GM12801 (cell line): ENCODE measurements around the gene CFH.

ENCODE experiments used
- TF ChIP-seq, protein P1 (sequence below): IDR thresholded peaks from one replicate; pipeline ENCODE4 v1.5.1; 2011; ENCODE audit warnings: control low read depth; ENCODE audit not compliant: insufficient read length; ENCODE audit errors: extremely low read depth

The CFH gene

DNA sequence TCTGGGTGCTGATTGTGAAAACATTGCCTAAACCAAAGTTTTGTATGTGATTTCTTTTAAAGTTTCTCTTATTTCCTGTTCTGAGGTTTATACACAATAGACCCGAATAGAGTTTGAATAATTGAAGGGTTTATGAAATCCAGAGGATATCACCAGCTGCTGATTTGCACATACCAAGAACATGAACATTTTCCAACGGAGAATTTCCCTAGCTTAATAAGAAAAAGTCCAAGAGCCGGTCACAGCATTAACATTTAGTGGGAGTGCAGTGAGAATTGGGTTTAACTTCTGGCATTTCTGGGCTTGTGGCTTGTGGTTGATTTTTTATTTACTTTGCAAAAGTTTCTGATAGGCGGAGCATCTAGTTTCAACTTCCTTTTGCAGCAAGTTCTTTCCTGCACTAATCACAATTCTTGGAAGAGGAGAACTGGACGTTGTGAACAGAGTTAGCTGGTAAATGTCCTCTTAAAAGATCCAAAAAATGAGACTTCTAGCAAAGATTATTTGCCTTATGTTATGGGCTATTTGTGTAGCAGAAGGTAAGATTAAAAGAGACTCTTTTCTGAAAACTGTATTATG lies at the start of gene CFH:
Gene CFH (plus strand): TSS at position 407 of the 579 bp plus-strand sequence. CDS start 75 bp downstream, at position 482.
- TF ChIP-seq, protein P1, sequence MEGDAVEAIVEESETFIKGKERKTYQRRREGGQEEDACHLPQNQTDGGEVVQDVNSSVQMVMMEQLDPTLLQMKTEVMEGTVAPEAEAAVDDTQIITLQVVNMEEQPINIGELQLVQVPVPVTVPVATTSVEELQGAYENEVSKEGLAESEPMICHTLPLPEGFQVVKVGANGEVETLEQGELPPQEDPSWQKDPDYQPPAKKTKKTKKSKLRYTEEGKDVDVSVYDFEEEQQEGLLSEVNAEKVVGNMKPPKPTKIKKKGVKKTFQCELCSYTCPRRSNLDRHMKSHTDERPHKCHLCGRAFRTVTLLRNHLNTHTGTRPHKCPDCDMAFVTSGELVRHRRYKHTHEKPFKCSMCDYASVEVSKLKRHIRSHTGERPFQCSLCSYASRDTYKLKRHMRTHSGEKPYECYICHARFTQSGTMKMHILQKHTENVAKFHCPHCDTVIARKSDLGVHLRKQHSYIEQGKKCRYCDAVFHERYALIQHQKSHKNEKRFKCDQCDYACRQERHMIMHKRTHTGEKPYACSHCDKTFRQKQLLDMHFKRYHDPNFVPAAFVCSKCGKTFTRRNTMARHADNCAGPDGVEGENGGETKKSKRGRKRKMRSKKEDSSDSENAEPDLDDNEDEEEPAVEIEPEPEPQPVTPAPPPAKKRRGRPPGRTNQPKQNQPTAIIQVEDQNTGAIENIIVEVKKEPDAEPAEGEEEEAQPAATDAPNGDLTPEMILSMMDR, result no peak

- TF ChIP-seq, protein P1, result no peak
Measured at GRCh38 chr1:196603651-196604050, 48.2 kb upstream of the CFH start.

DNA sequence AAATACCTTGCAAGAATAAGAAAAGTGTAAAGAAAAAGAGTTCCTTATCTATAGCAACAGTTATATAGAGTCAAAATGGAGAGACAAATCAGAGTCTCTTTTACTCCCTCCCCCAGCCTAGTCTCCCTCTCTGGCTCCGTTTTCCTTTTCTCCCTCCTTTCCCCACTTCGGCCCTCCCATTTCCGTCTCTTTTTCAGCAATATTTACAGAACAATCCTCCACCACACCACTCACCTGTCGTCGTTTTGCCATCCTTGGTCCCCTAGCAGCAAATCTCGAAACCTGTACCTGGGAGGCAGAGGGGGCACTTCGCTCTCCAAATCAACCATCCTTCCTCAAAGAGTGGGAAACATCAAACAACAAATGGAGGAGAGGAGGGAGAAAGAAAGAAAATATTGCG lies 43.9 kb upstream of the CFH start:
- TF ChIP-seq, protein P1, result no peak

DNA sequence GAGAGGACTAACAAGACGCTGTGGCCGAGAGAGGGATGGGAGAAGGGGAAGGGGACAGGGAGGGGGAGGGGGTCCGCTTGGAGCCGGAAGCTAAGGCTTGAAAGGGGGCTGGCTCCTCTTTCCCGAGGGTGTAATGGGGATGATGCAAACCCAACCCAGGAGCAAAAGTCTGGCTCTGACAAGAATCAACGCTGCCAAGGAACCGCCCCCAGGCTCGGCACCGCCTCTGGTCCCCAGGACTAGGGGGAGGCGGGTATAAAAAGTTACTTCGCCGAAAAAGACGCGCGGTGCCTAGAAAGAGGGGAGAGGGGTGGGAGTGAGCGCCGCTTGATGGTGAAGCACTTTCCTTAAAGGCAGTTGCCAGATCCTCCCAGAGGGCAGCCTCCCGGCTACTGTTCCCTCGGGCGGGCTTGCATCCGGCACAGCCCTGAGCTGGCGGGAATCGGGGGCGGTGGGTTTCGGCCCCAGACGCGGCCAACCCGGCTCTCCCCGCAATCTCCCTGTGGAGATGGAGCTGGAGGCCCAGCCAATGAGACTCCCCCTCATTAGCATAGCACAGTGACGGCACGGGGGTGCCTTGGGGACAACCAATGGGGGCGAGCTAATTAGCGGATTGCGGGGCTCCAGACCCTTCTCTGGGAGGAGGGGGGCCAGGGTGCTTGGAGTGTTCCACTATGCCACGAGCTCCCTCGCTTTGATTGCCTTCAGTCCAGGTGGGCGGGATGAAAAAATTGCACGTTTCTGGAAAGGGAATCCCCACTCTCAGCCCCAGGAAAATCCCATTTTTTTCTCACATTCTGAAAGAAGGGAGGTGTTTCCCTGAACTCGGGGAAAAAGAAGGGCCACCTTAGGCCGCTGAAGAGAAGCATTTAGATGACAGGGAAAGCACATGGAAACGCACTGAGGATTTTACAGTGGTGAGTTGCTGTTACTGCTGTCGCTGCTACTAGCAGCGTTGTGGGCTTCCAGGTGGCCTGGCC lies 43.2 kb upstream of the CFH start, which contains the start of gene KCNT2:
Gene KCNT2 (minus strand): TSS at position 51 of the 980 bp plus-strand sequence. CDS start 131 bp downstream, outside the sequence.
- TF ChIP-seq, protein P1, result no peak

DNA sequence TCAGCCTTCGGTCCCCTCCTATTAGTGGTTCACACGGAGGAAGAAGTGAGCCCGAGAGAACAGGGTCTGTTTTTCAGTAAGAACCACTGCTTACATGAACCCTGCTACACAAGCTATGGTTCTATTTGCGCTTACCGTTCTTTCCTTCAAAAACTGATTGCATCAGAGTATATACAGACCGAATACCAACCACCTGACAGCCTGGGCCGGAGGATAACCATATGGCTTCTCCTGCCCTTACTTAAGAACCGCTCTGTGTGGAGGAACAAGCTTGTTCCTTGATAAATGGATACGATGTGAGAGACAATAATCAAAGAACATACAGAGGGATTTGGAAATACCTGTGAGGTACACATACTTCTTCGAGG lies 42.5 kb upstream of the CFH start:
- TF ChIP-seq, protein P1, result no peak

- TF ChIP-seq, protein P1, result no peak
Measured at GRCh38 chr1:196611873-196612272, 40.0 kb upstream of the CFH start.

- TF ChIP-seq, protein P1, result no peak
Measured at GRCh38 chr1:196619721-196620120, 32.1 kb upstream of the CFH start.
